Spinal cord (tissue), 10 donors: ENCODE results near the gene TOP3B. TPM values are rescaled to one million over a fixed set of nuclear protein-coding genes. Genes with fewer than 3 reads are reported as not detected.

Source experiments
- DNase-seq, 6 donors: peaks; one replicate each; pipeline versions ENCODE4 v3.0.0 to v3.0.0-alpha.2; 2013 to 2015; ENCODE audit warnings: low spot score in 6 of 6, low read depth in 4 of 6
- H3K27ac ChIP-seq: one replicate; pipeline ENCODE4 v1.5.1; 2013; ENCODE audit warnings: low read depth, low read length, control low read depth
- H3K27me3 ChIP-seq: one replicate; pipeline ENCODE4 v1.6.1; 2013; ENCODE audit warnings: low read length; ENCODE audit not compliant: control insufficient read depth, insufficient read depth
- H3K36me3 ChIP-seq: one replicate; pipeline ENCODE4 v1.6.1; 2013; ENCODE audit warnings: low read length; ENCODE audit not compliant: control insufficient read depth, insufficient read depth
- H3K4me1 ChIP-seq: one replicate; pipeline ENCODE4 v1.6.1; 2013; ENCODE audit warnings: low read length; ENCODE audit not compliant: control insufficient read depth, insufficient read depth
- H3K4me3 ChIP-seq: one replicate; pipeline ENCODE4 v1.5.1; 2013; ENCODE audit warnings: low read depth, low read length, control low read depth
- H3K9me3 ChIP-seq: one replicate; pipeline ENCODE4 v1.6.1; 2013; ENCODE audit warnings: low read length; ENCODE audit not compliant: control insufficient read depth, insufficient read depth
- WGBS: methylation state at CpG from one replicate; pipeline ENCODE4 v1.1.5; 2013; ENCODE audit warnings: missing lambda C conversion rate; ENCODE audit not compliant: insufficient coverage; 5-methylcytosine and 5-hydroxymethylcytosine counted together
- polyA plus RNA-seq, 2 donors: library from polyadenylated mRNA; unstranded; fragments of 120-200 nt; gene quantifications; one replicate each; pipeline ENCODE4 v1.2.1, GENCODE V29; 2013; ENCODE audit not compliant: insufficient read length in 2 of 2
- total RNA-seq, 2 donors: library from RNA; depleted of rRNA in 1 of 2; stranded (reverse); fragments of 120-200 nt in 1 of 2; fragments of >200 nt in 1 of 2; gene quantifications; one replicate each; pipeline versions ENCODE4 v1.2.3 to v1.2.4, GENCODE V29; 2013 to 2014
- donor health status: healthy.

The TOP3B gene
- total and polyA plus RNA-seq, 4 donors, result 11.5 to 25.8 (median 21.8) TPM

GRCh38 chr22:21971858-21972275 is 10.7 kb downstream of the TOP3B start:
- DNase-seq, result no peak
- no peaks in the 10 kb centered on the region for H3K9me3 ChIP-seq
- H3K4me1 ChIP-seq, result no peaks in the 10 kb centered on the region
- no peak overlapping the region for H3K4me3 ChIP-seq
- H3K27me3 ChIP-seq, result no peaks in the 10 kb centered on the region
- H3K36me3 ChIP-seq, result peaks cover 83% of the 10 kb centered on the region
- 97% methylated on average over 6 of the region's 7 CpGs for WGBS
- no peak overlapping the region for H3K27ac ChIP-seq

DNA sequence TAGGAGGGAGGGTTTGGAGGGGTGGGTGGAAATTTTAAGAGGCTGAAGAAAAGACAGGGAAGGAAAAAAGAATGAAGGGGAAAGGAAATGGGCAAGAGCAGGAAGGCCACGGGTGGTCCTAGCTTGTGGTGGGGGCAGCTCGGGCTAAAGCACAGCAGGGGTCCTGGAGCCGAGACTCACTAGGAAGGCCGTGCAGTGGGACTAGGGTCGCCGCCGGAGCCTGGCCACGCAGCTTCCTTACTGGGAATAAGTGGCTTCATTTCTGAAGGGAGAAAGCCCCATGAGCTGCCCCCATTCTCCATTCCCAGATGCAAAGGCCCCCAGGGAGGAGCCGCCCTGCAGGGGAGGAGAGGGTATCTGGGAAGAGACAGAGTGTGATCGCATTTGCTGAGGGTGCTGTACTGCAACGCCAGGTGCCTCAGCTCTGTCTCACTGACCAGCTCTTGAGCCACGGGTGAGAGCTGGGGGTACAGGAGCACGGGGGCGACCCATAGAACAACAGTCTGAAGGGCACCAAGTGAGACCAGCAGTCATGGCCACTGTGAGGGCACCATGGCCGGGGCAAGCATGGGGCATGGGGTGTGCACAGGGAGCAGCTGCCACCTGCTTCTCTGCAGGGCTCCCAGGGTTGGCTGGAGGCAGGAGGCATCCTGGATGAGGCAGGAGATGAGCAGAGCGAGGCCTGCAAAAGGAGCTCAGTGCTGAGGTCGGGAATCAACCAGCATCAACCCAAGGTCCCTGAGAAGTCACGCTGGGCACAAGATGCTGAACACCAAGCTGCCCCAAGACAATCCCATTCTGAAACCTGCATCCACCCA is 11.6 kb downstream of the TOP3B start:
- no peak overlapping the region for H3K27ac ChIP-seq
- WGBS, result 96% methylated on average over 17 of the region's 18 CpGs
- no peak overlapping the region for H3K4me3 ChIP-seq
- no peaks in the 10 kb centered on the region for H3K9me3 ChIP-seq
- H3K4me1 ChIP-seq, result no peaks in the 10 kb centered on the region
- peaks cover 89% of the 10 kb centered on the region for H3K36me3 ChIP-seq
- no peak for DNase-seq
- H3K27me3 ChIP-seq, result no peaks in the 10 kb centered on the region

GRCh38 chr22:21970037-21970799 is 12.4 kb downstream of the TOP3B start:
- 95% methylated on average over 17 of the region's 19 CpGs for WGBS
- no peaks in the 10 kb centered on the region for H3K4me1 ChIP-seq
- DNase-seq, result no peak
- no peak overlapping the region for H3K27ac ChIP-seq
- no peaks in the 10 kb centered on the region for H3K27me3 ChIP-seq
- no peaks in the 10 kb centered on the region for H3K9me3 ChIP-seq
- peaks cover 94% of the 10 kb centered on the region for H3K36me3 ChIP-seq
- no peak overlapping the region for H3K4me3 ChIP-seq

GRCh38 chr22:21968452-21969129 is 14.0 kb downstream of the TOP3B start:
- peaks cover 95% of the 10 kb centered on the region for H3K36me3 ChIP-seq

DNA sequence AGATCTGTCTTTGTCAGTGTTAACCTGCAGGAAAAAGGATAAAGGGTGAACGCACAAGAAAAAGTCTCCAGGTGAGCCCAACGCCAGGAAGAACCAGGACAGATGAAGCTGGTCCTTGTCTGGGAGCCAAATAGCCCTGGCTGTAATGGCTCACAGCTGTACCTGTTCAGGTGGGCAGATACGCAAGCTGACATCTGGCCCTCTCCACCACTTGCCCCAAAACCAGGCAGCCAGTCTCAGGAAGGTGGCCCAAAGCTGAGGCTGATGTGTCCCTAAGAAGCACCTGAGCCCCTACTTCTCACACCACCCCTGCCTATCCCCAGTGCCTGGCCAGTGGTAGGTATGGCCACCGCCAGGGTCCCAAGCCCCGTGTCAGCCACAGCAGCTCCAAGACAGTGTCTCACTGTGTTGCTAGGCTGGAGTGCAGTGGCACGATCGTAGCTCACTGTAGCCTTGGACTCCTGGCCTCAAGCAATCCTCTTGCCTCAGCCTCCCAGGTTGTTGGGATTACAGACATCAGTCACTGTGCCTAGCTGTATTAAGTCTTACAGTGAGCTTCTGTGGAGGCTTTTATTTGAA is 14.8 kb downstream of the TOP3B start:
- DNase-seq, result no peak
- Histone ChIP-seq H3K27ac (no peak overlapping the region), H3K36me3 (peaks cover 95% of the 10 kb centered on the region), H3K9me3 (no peaks in the 10 kb centered on the region), H3K4me1 (no peaks in the 10 kb centered on the region), H3K27me3 (no peaks in the 10 kb centered on the region), H3K4me3 (no peak overlapping the region)
- 94% methylated on average over 7 of the region's 7 CpGs for WGBS

More at GRCh38 chr22:21968452-21969129, 14.0 kb downstream of the TOP3B start:
- H3K9me3 ChIP-seq, result no peaks in the 10 kb centered on the region
- WGBS, result no CpG with 5 or more reads among the region's 5 CpGs
- no peaks in the 10 kb centered on the region for H3K27me3 ChIP-seq
- no peak overlapping the region for H3K27ac ChIP-seq
- H3K4me1 ChIP-seq, result no peaks in the 10 kb centered on the region
- no peak for DNase-seq
- no peak overlapping the region for H3K4me3 ChIP-seq

DNA sequence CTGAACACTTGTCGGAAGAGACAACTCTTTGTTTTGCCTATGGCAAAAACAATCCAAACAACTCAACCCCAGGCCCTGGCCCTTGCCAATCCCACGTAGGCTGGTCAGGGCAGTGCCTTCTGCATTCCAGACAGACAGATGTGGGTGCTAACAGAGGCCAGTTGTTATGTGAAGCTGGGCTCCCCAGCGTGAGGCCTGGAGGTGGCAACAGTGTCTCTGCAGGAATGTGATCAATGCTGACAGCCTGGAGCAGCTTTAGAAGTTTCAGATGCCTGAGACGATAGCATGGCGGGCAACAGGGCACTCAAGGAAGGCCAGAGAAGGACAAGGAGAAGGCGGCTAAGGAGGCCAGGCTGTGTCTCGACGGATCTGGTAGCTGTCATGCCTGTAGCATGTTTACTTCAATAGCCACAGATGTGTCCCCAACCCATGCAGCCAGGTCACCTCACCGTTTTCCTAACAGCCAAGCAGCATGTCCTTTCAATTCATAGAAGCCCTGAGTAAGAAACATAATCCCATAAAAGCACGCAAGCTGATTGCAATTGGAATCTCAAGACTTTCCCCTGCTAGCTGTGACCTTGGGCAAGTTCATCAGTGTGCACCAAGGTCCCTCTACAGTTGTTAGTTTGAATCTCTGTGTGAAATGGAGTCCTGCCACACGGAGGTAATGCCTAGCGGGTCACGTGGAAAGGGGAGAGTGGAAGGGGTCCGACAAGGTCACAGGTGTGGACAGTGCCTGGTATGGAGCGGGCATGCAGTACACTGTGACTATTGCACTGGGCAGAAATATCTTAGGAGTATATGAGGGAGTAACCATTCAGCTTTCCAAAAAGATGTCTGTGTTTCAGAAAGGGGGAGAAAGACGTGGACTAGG is 15.7 kb downstream of the TOP3B start:
- H3K4me3 ChIP-seq, result no peak overlapping the region
- WGBS, result 96% methylated on average over 16 of the region's 16 CpGs
- H3K36me3 ChIP-seq, result peaks cover 95% of the 10 kb centered on the region
- H3K4me1 ChIP-seq, result no peaks in the 10 kb centered on the region
- no peak overlapping the region for H3K27ac ChIP-seq
- H3K9me3 ChIP-seq, result no peaks in the 10 kb centered on the region
- H3K27me3 ChIP-seq, result no peaks in the 10 kb centered on the region
- no peak for DNase-seq

GRCh38 chr22:21965762-21966288 is 16.8 kb downstream of the TOP3B start:
- no peaks in the 10 kb centered on the region for H3K4me1 ChIP-seq
- no peaks in the 10 kb centered on the region for H3K27me3 ChIP-seq
- no peak overlapping the region for H3K27ac ChIP-seq
- no peaks in the 10 kb centered on the region for H3K9me3 ChIP-seq
- WGBS, result 94% methylated on average over 4 of the region's 6 CpGs
- H3K36me3 ChIP-seq, result peaks cover 95% of the 10 kb centered on the region
- DNase-seq, result no peak
- H3K4me3 ChIP-seq, result no peak overlapping the region

GRCh38 chr22:21964918-21965484 is 17.6 kb downstream of the TOP3B start:
- Histone ChIP-seq H3K36me3 (peaks cover 95% of the 10 kb centered on the region), H3K4me3 (no peak overlapping the region), H3K4me1 (no peaks in the 10 kb centered on the region), H3K27ac (no peak overlapping the region), H3K9me3 (no peaks in the 10 kb centered on the region), H3K27me3 (no peaks in the 10 kb centered on the region)
- no peak for DNase-seq
- WGBS, result 97% methylated on average over 2 of the region's 6 CpGs
